H1 (cell line): Measurements from ENCODE around the gene MMP17. TPM values are rescaled to one million over a fixed set of nuclear protein-coding genes. Genes with fewer than 3 reads are reported as not detected.

Source experiments
- CTCF ChIA-PET: fragments of 300-600 bp; sonication (Branson Sonifier 250); formaldehyde crosslinking; loops from one replicate; lab custom pipeline; 2021; ENCODE audit not compliant: partially characterized antibody; lab: Charles Lee
- POLR2A ChIA-PET: fragments of 300-600 bp; sonication (Branson Sonifier 250); formaldehyde crosslinking; loops from one replicate; lab custom pipeline; 2021; ENCODE audit warnings: inconsistent platforms; ENCODE audit not compliant: partially characterized antibody; lab: Charles Lee
- DNase-seq, 2 experiments: peaks; one replicate each; pipeline versions ENCODE4 v3.0.0 to v3.0.0-alpha.2; 2010 to 2022; ENCODE audit warnings: low spot score in 2 of 2, low read depth in 1 of 2, mixed read lengths in 1 of 2
- FAIRE-seq: peaks from 2 replicates; lab custom pipeline; 2011; peaks lifted over from hg19 to GRCh38; lab: Jason Lieb, UNC
- H2AFZ ChIP-seq: 2 replicates; pipeline ENCODE4 v1.8.1; 2012; ENCODE audit warnings: low read length, inconsistent platforms
- H2AK5ac ChIP-seq: 2 replicates; pipeline ENCODE4 v1.6.1; 2013; ENCODE audit warnings: low read depth, low read length
- H2BK120ac ChIP-seq: replicated peaks from 2 replicates; pipeline ENCODE3; 2013; ENCODE audit warnings: low read depth, low read length, inconsistent platforms
- H2BK12ac ChIP-seq: 2 replicates; pipeline ENCODE4 v1.6.1; 2013; ENCODE audit warnings: low read depth, low read length
- H2BK15ac ChIP-seq: 2 replicates; pipeline ENCODE4 v1.6.1; 2013; ENCODE audit warnings: low read length
- H2BK20ac ChIP-seq: 2 replicates; pipeline ENCODE4 v1.6.1; 2013; ENCODE audit warnings: low read length
- H2BK5ac ChIP-seq: 2 replicates; pipeline ENCODE4 v1.6.1; 2013; ENCODE audit warnings: low read depth, low read length
- H3K14ac ChIP-seq: 2 replicates; pipeline ENCODE4 v1.6.1; 2013; ENCODE audit warnings: inconsistent platforms; ENCODE audit not compliant: insufficient read length
- H3K18ac ChIP-seq: 2 replicates; pipeline ENCODE4 v1.6.1; 2013; ENCODE audit warnings: low read length; ENCODE audit errors: extremely low read depth
- H3K23ac ChIP-seq: 2 replicates; pipeline ENCODE4 v1.6.1; 2013; ENCODE audit warnings: inconsistent platforms; ENCODE audit not compliant: insufficient read length
- H3K23me2 ChIP-seq: 2 replicates; pipeline ENCODE4 v1.6.1; 2013; ENCODE audit warnings: low read depth, low read length
- H3K27ac ChIP-seq: 2 replicates; pipeline ENCODE4 v1.6.1; 2011; ENCODE audit warnings: low read depth, low read length, inconsistent platforms
- H3K27me3 ChIP-seq, 4 experiments: replicated peaks in 1 of 4; 1 replicate in 1 of 4; 2 replicates in 3 of 4; pipeline versions ENCODE4 v1.6.1 to v1.8.1; 2011 to 2013; ENCODE audit warnings: low read length in 3 of 4, mild to moderate bottlenecking in 3 of 4, inconsistent platforms in 2 of 4, mixed read lengths in 2 of 4, moderate library complexity in 1 of 4; ENCODE audit not compliant: control insufficient read depth in 3 of 4, insufficient read depth in 3 of 4; ENCODE audit errors: extremely low read depth in 1 of 4
- H3K36me3 ChIP-seq, 4 experiments: 2 replicates each; pipeline versions ENCODE4 v1.6.1 to v1.8.1; 2011 to 2013; ENCODE audit warnings: mild to moderate bottlenecking in 4 of 4, low read length in 3 of 4, moderate library complexity in 2 of 4, control low read depth in 1 of 4, inconsistent platforms in 1 of 4; ENCODE audit not compliant: insufficient read depth in 4 of 4, control insufficient read depth in 2 of 4
- H3K4ac ChIP-seq: replicated peaks from 2 replicates; pipeline ENCODE3; 2013; ENCODE audit warnings: low read length, low read depth, mixed read lengths, inconsistent platforms; ENCODE audit not compliant: insufficient read length
- H3K4me1 ChIP-seq, 4 experiments: replicated peaks in 1 of 4; 1 replicate in 1 of 4; 2 replicates in 3 of 4; pipeline versions ENCODE4 v1.6.1 to v1.8.1; 2011 to 2013; ENCODE audit warnings: low read length in 3 of 4, inconsistent platforms in 2 of 4, mixed read lengths in 1 of 4; ENCODE audit not compliant: insufficient read depth in 4 of 4, control insufficient read depth in 3 of 4
- H3K4me2 ChIP-seq, 2 experiments: 2 replicates each; pipeline versions ENCODE4 v1.6.1 to v1.8.1; 2011 to 2013; ENCODE audit warnings: low read depth in 2 of 2, low read length in 2 of 2, control low read depth in 1 of 2, inconsistent platforms in 1 of 2, mild to moderate bottlenecking in 1 of 2; ENCODE audit not compliant: insufficient read depth in 1 of 2
- H3K4me3 ChIP-seq, 4 experiments: fragments of 200-600, 300-600 bp in 1 of 4; sonication (generic), shearing (Covaris generic), sonication (Bioruptor Twin) in 1 of 4; 2 replicates each; pipeline versions ENCODE4 v1.5.1 to v1.8.1; 2011 to 2016; ENCODE audit warnings: low read length in 4 of 4, low read depth in 3 of 4, control low read depth in 2 of 4, inconsistent platforms in 2 of 4, mild to moderate bottlenecking in 2 of 4, mixed read lengths in 1 of 4, moderate library complexity in 1 of 4; ENCODE audit not compliant: insufficient read depth in 2 of 4; ENCODE audit errors: extremely low read depth in 1 of 4
- H3K56ac ChIP-seq: replicated peaks from 2 replicates; pipeline ENCODE3; 2013; ENCODE audit warnings: low read depth, mild to moderate bottlenecking, mixed read lengths, low read length, inconsistent platforms; ENCODE audit not compliant: insufficient read length
- H3K79me1 ChIP-seq: 2 replicates; pipeline ENCODE4 v1.6.1; 2013; ENCODE audit warnings: low read depth, low read length, control low read depth
- H3K79me2 ChIP-seq, 2 experiments: 2 replicates each; pipeline versions ENCODE4 v1.6.1 to v1.8.1; 2012 to 2013; ENCODE audit warnings: low read length in 2 of 2, mild to moderate bottlenecking in 2 of 2, inconsistent platforms in 1 of 2; ENCODE audit not compliant: insufficient read depth in 2 of 2, control insufficient read depth in 1 of 2
- H3K9ac ChIP-seq, 4 experiments: replicated peaks in 1 of 4; 1 replicate in 1 of 4; 2 replicates in 3 of 4; pipeline versions ENCODE4 v1.6.1 to v1.8.1; 2011 to 2013; ENCODE audit warnings: low read depth in 3 of 4, low read length in 3 of 4, control low read depth in 2 of 4, mild to moderate bottlenecking in 2 of 4, moderate library complexity in 2 of 4, inconsistent platforms in 1 of 4; ENCODE audit errors: extremely low read depth in 1 of 4
- H3K9me3 ChIP-seq, 2 experiments: 2 replicates each; pipeline versions ENCODE4 v1.6.1 to v1.8.1; 2012 to 2013; ENCODE audit warnings: mild to moderate bottlenecking in 2 of 2, moderate library complexity in 2 of 2, control low read depth in 1 of 2, inconsistent platforms in 1 of 2, low read depth in 1 of 2, low read length in 1 of 2, mixed read lengths in 1 of 2; ENCODE audit not compliant: insufficient read depth in 2 of 2
- H4K20me1 ChIP-seq, 2 experiments: replicated peaks in 1 of 2; 2 replicates each; pipeline versions ENCODE3 to v1.8.1; 2011 to 2013; ENCODE audit warnings: inconsistent platforms in 2 of 2, low read length in 2 of 2, mild to moderate bottlenecking in 1 of 2; ENCODE audit not compliant: insufficient read depth in 2 of 2, control insufficient read depth in 1 of 2
- H4K5ac ChIP-seq: 2 replicates; pipeline ENCODE4 v1.6.1; 2013; ENCODE audit warnings: low read length, low read depth, mixed read lengths, inconsistent platforms; ENCODE audit not compliant: insufficient read length
- H4K8ac ChIP-seq: 2 replicates; pipeline ENCODE4 v1.8.0; 2013; ENCODE audit warnings: mild to moderate bottlenecking, moderate library complexity, low read length, inconsistent platforms; ENCODE audit not compliant: insufficient read depth; ENCODE audit errors: extremely low read depth
- H4K91ac ChIP-seq: replicated peaks from 2 replicates; pipeline ENCODE3; 2013; ENCODE audit warnings: low read length, mixed read lengths, inconsistent platforms; ENCODE audit not compliant: insufficient read length
- HDAC2 ChIP-seq, 2 experiments: fragments of 300-600 bp in 1 of 2; sonication (generic) in 1 of 2; IDR thresholded peaks; 2 replicates each; pipeline ENCODE4 v1.6.1; 2011 to 2012; ENCODE audit warnings: low read depth in 2 of 2, low read length in 2 of 2, mild to moderate bottlenecking in 2 of 2, moderate library complexity in 2 of 2, borderline replicate concordance in 1 of 2, inconsistent platforms in 1 of 2
- WGBS, 2 experiments: shearing (Covaris generic) in 1 of 2; methylation state at CpG; one replicate each; pipeline versions ENCODE4 v1.1.6 to v1.1.7; 2013 to 2015; ENCODE audit warnings: low lambda C conversion rate in 2 of 2, mixed read lengths in 2 of 2, inconsistent platforms in 1 of 2, low coverage in 1 of 2, missing lambda C conversion rate in 1 of 2; ENCODE audit not compliant: insufficient replicate concordance in 2 of 2, insufficient coverage in 1 of 2, insufficient read length in 1 of 2; ENCODE audit errors: extremely low coverage in 1 of 2, missing lambda C conversion rate in 1 of 2; 5-methylcytosine and 5-hydroxymethylcytosine counted together
- polyA plus RNA-seq, 7 experiments: library from polyadenylated mRNA; depleted of rRNA in 3 of 7; stranded (reverse) in 5 of 7; unstranded in 2 of 7; fragments of >200 nt in 5 of 7; fragments of 200-250 nt in 2 of 7; gene quantifications; 1 replicate in 5 of 7; 2 replicates in 1 of 7; 4 replicates in 1 of 7; pipeline versions ENCODE4 v1.2.1 to v1.2.3, GENCODE V29; 2011 to 2013; ENCODE audit warnings: missing spikeins in 2 of 7, mixed read lengths in 2 of 7
- total RNA-seq: library from RNA; stranded (reverse); fragmentation: NEBNext Ultra II Directional; extraction: Animal tissue kit (Norgen Biotek cat#: 25700); gene quantifications from 2 replicates; pipeline ENCODE4 v1.2.1, GENCODE V29; 2021

Gene MMP17
- total and polyA plus RNA-seq, 2 of the 8 experiments (the other 6 are each of a cell fraction or from before 2014, with no cell fraction given), result 41.3 to 53.8 TPM

DNA sequence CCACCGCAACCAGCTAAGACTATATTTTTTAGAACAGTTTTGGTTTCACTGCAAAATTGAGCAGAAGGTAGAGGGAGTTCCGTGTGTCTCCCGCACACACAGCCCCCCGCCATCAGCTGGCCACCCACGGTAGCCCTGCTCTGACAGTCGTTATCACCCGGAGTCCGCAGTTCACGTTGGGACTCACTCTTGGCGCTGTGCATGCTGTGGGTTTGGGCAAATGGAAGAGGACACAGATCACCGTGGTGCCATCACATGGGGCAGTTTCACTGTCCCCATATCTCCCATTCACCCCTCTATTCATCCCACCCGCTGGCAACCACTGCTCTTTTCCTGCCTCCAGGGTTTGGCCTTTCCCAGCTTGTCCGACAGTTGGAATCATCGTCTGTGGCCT, 34.4 kb downstream of the MMP17 start:
- no peaks in the 10 kb centered on the region for H3K23me2 ChIP-seq
- H3K18ac ChIP-seq, result peak overlapping the region; percentile 85
- H4K5ac ChIP-seq, result no peak overlapping the region
- ChIA-PET CTCF (interaction anchor here (0.9 to 1.7 kb wide), 5 partner anchors 9 to 107 kb away, joined by 3 to 4 read pairs (median 3); no protein-coding TSS in a partner anchor), POLR2A (interaction anchor here (0.9 to 3.3 kb wide), 6 partner anchors 8 to 87 kb away, joined by 3 to 22 read pairs (median 4); partner anchors contain the start of gene EP400)
- H2BK12ac ChIP-seq, result peak overlapping the region; percentile 93
- H3K27me3 ChIP-seq, result no peaks in the 10 kb centered on the region; a peak in 1 of 7 replicates
- H2BK15ac ChIP-seq, result 0 out of 2 replicates have a peak overlapping the region, but pooled peaks have one; percentile 20
- H2AK5ac ChIP-seq, result no peak overlapping the region
- no peaks in the 10 kb centered on the region for H3K9me3 ChIP-seq
- 81% methylated on average over 14 of the region's 14 CpGs; no CpG with 5 or more reads in 1 of the 2 experiments for WGBS, 2 experiments
- H4K20me1 ChIP-seq, result no peaks in the 10 kb centered on the region
- H3K56ac ChIP-seq, result no peak overlapping the region
- H2AFZ ChIP-seq, result no peak overlapping the region
- H3K4ac ChIP-seq, result peak overlapping the region; percentile 91
- no peak overlapping the region for H3K4me3 ChIP-seq
- H2BK5ac ChIP-seq, result peak overlapping the region; percentile 71; the same call in 1 of the 2 replicates
- no peak overlapping the region for H3K27ac ChIP-seq
- no peaks in the 10 kb centered on the region for H3K36me3 ChIP-seq
- FAIRE-seq, result no peak
- no peak overlapping the region for H3K14ac ChIP-seq
- H3K9ac ChIP-seq, result no peak overlapping the region
- peaks cover 0 to 19% (median 15%) of the 10 kb centered on the region in 4 experiments; a peak in 6 of 7 replicates for H3K4me1 ChIP-seq
- H3K79me2 ChIP-seq, result no peaks in the 10 kb centered on the region
- peak overlapping the region; percentile 97 for H4K91ac ChIP-seq
- peak overlapping the region in 1 of 2 experiments; percentile 43; a peak in 2 of 4 replicates for H3K4me2 ChIP-seq
- peak overlapping the region; percentile 51; the same call in 1 of the 2 replicates for H2BK20ac ChIP-seq
- H3K23ac ChIP-seq, result no peak overlapping the region
- no peak for DNase-seq
- H2BK120ac ChIP-seq, result peak overlapping the region; percentile 30
- no peaks in the 10 kb centered on the region for H3K79me1 ChIP-seq
- no peak overlapping the region for H4K8ac ChIP-seq
- TF ChIP-seq HDAC2 (IDR thresholded peaks at IDR 0.05; ENCODE audit: borderline replicate concordance in 1 of 2, low read depth in 2 of 2, low read length in 2 of 2), result no peak
